IMR-90 (cell line): ENCODE data around the gene SECISBP2.

Experiments used
- POLR2A ChIP-seq: IDR thresholded peaks from 2 replicates; pipeline ENCODE4 v1.6.1; 2012; ENCODE audit warnings: mild to moderate bottlenecking, low read depth, low read length
- TF ChIP-seq, protein P1 (sequence below): conservative IDR thresholded peaks from 2 replicates; pipeline ENCODE4 v1.5.1; 2012; ENCODE audit warnings: mild to moderate bottlenecking, low read depth, low read length, improper control_type of control experiment

GRCh38 chr9:89315482-89315881 is 2.8 kb upstream of the SECISBP2 start:
- TF ChIP-seq, protein P1, sequence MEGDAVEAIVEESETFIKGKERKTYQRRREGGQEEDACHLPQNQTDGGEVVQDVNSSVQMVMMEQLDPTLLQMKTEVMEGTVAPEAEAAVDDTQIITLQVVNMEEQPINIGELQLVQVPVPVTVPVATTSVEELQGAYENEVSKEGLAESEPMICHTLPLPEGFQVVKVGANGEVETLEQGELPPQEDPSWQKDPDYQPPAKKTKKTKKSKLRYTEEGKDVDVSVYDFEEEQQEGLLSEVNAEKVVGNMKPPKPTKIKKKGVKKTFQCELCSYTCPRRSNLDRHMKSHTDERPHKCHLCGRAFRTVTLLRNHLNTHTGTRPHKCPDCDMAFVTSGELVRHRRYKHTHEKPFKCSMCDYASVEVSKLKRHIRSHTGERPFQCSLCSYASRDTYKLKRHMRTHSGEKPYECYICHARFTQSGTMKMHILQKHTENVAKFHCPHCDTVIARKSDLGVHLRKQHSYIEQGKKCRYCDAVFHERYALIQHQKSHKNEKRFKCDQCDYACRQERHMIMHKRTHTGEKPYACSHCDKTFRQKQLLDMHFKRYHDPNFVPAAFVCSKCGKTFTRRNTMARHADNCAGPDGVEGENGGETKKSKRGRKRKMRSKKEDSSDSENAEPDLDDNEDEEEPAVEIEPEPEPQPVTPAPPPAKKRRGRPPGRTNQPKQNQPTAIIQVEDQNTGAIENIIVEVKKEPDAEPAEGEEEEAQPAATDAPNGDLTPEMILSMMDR: no peak
- no peak for TF ChIP-seq POLR2A
